Osteoblast (primary cell): Measurements from ENCODE around the gene SRSF2. TPM values are rescaled to one million over a fixed set of nuclear protein-coding genes. Genes with fewer than 3 reads are reported as not detected.

ENCODE experiments used
- DNase-seq: peaks from one replicate; pipeline ENCODE4 v3.0.0; 2011; ENCODE audit warnings: low spot score, mixed read lengths; ENCODE audit not compliant: insufficient read length; ENCODE audit errors: missing footprints
- H2AFZ ChIP-seq: 2 replicates; pipeline ENCODE4 v1.6.0; 2011; ENCODE audit warnings: mild to moderate bottlenecking, low read length
- H3K27ac ChIP-seq: 2 replicates; pipeline ENCODE4 v1.5.1; 2011; ENCODE audit warnings: mild to moderate bottlenecking, low read depth, low read length, moderate library complexity
- H3K27me3 ChIP-seq: 2 replicates; pipeline ENCODE4 v1.6.0; 2012; ENCODE audit warnings: mild to moderate bottlenecking, control low read depth, inconsistent platforms, low read length, moderate library complexity; ENCODE audit not compliant: insufficient read depth
- H3K36me3 ChIP-seq: 2 replicates; pipeline ENCODE4 v1.5.1; 2011; ENCODE audit warnings: mild to moderate bottlenecking, low read length, control low read depth, moderate library complexity; ENCODE audit not compliant: insufficient read depth
- H3K4me1 ChIP-seq: 2 replicates; pipeline ENCODE4 v1.5.1; 2011; ENCODE audit warnings: mild to moderate bottlenecking, low read length, control low read depth, moderate library complexity; ENCODE audit not compliant: insufficient read depth
- H3K4me2 ChIP-seq: 2 replicates; pipeline ENCODE4 v1.6.0; 2011; ENCODE audit warnings: mild to moderate bottlenecking, low read length; ENCODE audit not compliant: insufficient read depth
- H3K4me3 ChIP-seq: fragments of 200-600 bp; sonication (generic); 3 replicates; pipeline ENCODE4 v1.5.1; 2012; ENCODE audit warnings: mild to moderate bottlenecking, low read length, inconsistent platforms; ENCODE audit not compliant: insufficient read depth
- H3K79me2 ChIP-seq: 2 replicates; pipeline ENCODE4 v1.6.0; 2012; ENCODE audit warnings: mild to moderate bottlenecking, low read length, control low read depth, inconsistent platforms; ENCODE audit not compliant: insufficient read depth
- H3K9me3 ChIP-seq: 2 replicates; pipeline ENCODE4 v1.5.1; 2011; ENCODE audit warnings: low read depth, low read length, control low read depth
- H4K20me1 ChIP-seq: 2 replicates; pipeline ENCODE4 v1.6.0; 2012; ENCODE audit warnings: mild to moderate bottlenecking, low read length, control low read depth; ENCODE audit not compliant: insufficient read depth
- CTCF ChIP-seq: IDR thresholded peaks from 2 replicates; pipeline ENCODE4 v1.5.1; 2011; ENCODE audit warnings: mild to moderate bottlenecking, low read depth, low read length, moderate library complexity; ENCODE audit errors: extremely low read depth
- total RNA-seq: library from RNA; depleted of rRNA; stranded (reverse); fragments of >200 nt; gene quantifications from 2 replicates; pipeline ENCODE4 v1.2.3, GENCODE V29; 2012

The SRSF2 gene, protein sequence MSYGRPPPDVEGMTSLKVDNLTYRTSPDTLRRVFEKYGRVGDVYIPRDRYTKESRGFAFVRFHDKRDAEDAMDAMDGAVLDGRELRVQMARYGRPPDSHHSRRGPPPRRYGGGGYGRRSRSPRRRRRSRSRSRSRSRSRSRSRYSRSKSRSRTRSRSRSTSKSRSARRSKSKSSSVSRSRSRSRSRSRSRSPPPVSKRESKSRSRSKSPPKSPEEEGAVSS
- total RNA-seq: 88.7 and 102 TPM in 2 replicates

- H3K4me2 ChIP-seq: peak within 1 kb of the TSS; percentile 94
- H3K79me2 ChIP-seq: peaks cover 73% of the 10 kb centered on the region
- peak; percentile 98 for DNase-seq
- H3K4me1 ChIP-seq: peaks cover 40% of the 10 kb centered on the region
- H2AFZ ChIP-seq: peak within 1 kb of the TSS; percentile 98
- H3K9me3 ChIP-seq: no peaks in the 10 kb centered on the region
- peaks cover 35% of the 10 kb centered on the region for H4K20me1 ChIP-seq
- peaks cover 47% of the 10 kb centered on the region for H3K36me3 ChIP-seq
- no peaks in the 10 kb centered on the region for H3K27me3 ChIP-seq
- peak within 1 kb of the TSS; percentile 98 for H3K4me3 ChIP-seq
- H3K27ac ChIP-seq: peak within 1 kb of the TSS; percentile 96
- no peak for TF ChIP-seq CTCF
Measured at GRCh38 chr17:76737082-76737675, at the start of gene SRSF2. Gene SRSF2, minus strand, starts transcription at chr17:76737331. Its CDS starts 171 bp downstream, at chr17:76737160.

DNA sequence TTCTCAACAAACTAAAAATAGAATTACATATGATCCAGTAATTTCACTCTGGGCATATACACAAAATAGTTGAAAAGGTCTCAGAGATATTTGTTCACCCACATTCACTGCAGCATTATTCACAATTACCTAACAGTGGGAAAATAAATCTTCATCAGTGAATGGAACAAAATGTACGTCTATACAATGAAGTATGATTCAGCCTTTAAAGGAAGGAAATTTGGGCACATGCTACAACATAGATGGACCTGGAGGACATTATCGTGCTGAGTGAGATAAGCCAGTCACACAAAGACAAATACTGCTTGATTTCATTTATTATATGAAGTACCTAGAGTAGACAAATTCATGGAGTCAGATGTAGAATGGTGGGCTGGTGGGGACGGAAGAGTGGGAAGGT is 47.8 kb upstream of the SRSF2 start:
- no peak overlapping the region for H3K4me3 ChIP-seq
- no peaks in the 10 kb centered on the region for H3K4me1 ChIP-seq
- no peaks in the 10 kb centered on the region for H3K36me3 ChIP-seq
- TF ChIP-seq CTCF: no peak
- no peaks in the 10 kb centered on the region for H3K79me2 ChIP-seq
- no peaks in the 10 kb centered on the region for H3K27me3 ChIP-seq
- no peaks in the 10 kb centered on the region for H4K20me1 ChIP-seq
- H3K4me2 ChIP-seq: no peak overlapping the region
- no peaks in the 10 kb centered on the region for H3K9me3 ChIP-seq
- H3K27ac ChIP-seq: no peak overlapping the region
- no peak for DNase-seq
- H2AFZ ChIP-seq: no peak overlapping the region

DNA sequence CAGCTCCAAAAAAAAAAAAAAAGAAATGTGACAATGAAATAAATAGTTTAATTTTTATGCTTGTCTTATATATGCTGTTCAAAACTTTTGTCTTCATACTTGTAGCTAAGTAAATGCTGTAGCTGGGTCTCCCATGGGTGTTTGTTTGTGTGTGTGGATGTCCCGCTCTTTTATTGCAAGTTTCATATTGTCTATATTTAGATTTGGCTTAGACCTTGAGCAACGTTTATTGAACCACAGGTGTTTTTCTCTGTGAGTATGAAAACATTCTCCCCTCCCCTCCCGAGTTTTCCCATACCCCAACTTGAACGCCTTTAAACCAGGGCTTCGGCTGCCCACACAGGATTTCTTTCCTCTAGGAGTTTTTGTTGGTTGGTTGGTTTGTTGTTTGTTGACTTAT is 46.0 kb upstream of the SRSF2 start:
- Histone ChIP-seq H3K4me2 (no peak overlapping the region), H3K79me2 (no peaks in the 10 kb centered on the region), H3K27ac (no peak overlapping the region), H4K20me1 (no peaks in the 10 kb centered on the region), H3K4me1 (no peaks in the 10 kb centered on the region), H3K4me3 (no peak overlapping the region), H2AFZ (no peak overlapping the region), H3K27me3 (no peaks in the 10 kb centered on the region), H3K36me3 (no peaks in the 10 kb centered on the region), H3K9me3 (no peaks in the 10 kb centered on the region)
- DNase-seq: no peak
- TF ChIP-seq CTCF: no peak
